Activated T-cell treated with anti-CD3 and anti-CD28 coated beads, Interleukin-2, amount 50 U/mL, for 72 hours (primary cell): Measurements from ENCODE around the gene TAL2. TPM values are rescaled to one million over a fixed set of nuclear protein-coding genes. Genes with fewer than 3 reads are reported as not detected.

ENCODE experiments used
- ATAC-seq, 2 donors: fragments of 150-1000 bp; cut with Tn5 transposase; replicated peaks in 1 of 2; 2 replicates each; pipeline ENCODE4 v1.10.0; 2021; ENCODE audit warnings: moderate library complexity in 2 of 2, mild to moderate bottlenecking in 1 of 2
- DNase-seq, 2 donors: peaks; one replicate each; pipeline ENCODE4 v3.0.0; 2021 to 2022; ENCODE audit warnings: mixed read lengths in 1 of 2
- H3K27ac Mint-ChIP-seq: one replicate; pipeline ENCODE4 v1.8.0; 2022; ENCODE audit warnings: mild to moderate bottlenecking, moderate library complexity, mixed read lengths
- H3K27me3 Mint-ChIP-seq: one replicate; pipeline ENCODE4 v1.8.0; 2022; ENCODE audit warnings: low read depth, mixed read lengths
- H3K36me3 Mint-ChIP-seq, 2 donors: one replicate each; pipeline ENCODE4 v1.8.0; 2022; ENCODE audit warnings: mixed read lengths in 2 of 2, mild to moderate bottlenecking in 1 of 2; ENCODE audit not compliant: insufficient read depth in 2 of 2
- H3K4me1 Mint-ChIP-seq: one replicate; pipeline ENCODE4 v1.8.0; 2022; ENCODE audit warnings: low read depth, mixed read lengths
- H3K4me3 Mint-ChIP-seq, 2 donors: one replicate each; pipeline ENCODE4 v1.8.0; 2022; ENCODE audit warnings: mild to moderate bottlenecking in 2 of 2, mixed read lengths in 2 of 2, moderate library complexity in 2 of 2
- H3K9me3 Mint-ChIP-seq, 2 donors: one replicate each; pipeline ENCODE4 v1.8.0; 2022; ENCODE audit warnings: mixed read lengths in 2 of 2
- total RNA-seq, 2 donors: library from RNA; stranded (reverse); gene quantifications; one replicate each; pipeline ENCODE4 v1.2.3, GENCODE V29; 2022

Gene TAL2
- total RNA-seq, 2 donors from 2014 or later = not detected

DNA sequence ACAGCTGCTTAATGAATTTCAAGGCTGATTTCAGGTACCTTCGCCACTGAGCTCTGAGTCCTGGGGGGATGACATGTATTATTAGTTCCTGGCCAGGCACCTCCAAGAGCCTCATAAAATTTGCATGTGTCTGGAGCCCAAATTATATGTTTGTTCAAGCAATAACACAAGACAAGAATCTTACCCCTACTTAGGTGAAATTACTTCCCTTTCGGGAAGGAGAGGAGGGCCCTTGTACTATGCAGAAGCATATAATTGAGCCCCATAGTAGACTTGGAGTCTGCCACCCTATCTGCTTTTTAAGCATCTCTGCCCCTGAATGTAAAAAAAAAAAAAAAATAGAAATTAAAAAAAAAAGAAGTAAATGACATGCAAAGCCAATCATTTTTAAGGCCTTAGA lies 19.1 kb downstream of the TAL2 start:
- H3K36me3 Mint-ChIP-seq = no peaks in the 10 kb centered on the region
- ATAC-seq = no peak
- H3K9me3 Mint-ChIP-seq = no peaks in the 10 kb centered on the region
- no peaks in the 10 kb centered on the region for H3K27me3 Mint-ChIP-seq
- H3K4me3 Mint-ChIP-seq = no peak overlapping the region
- no peak overlapping the region for H3K27ac Mint-ChIP-seq
- DNase-seq = no peak
- H3K4me1 Mint-ChIP-seq = no peaks in the 10 kb centered on the region

DNA sequence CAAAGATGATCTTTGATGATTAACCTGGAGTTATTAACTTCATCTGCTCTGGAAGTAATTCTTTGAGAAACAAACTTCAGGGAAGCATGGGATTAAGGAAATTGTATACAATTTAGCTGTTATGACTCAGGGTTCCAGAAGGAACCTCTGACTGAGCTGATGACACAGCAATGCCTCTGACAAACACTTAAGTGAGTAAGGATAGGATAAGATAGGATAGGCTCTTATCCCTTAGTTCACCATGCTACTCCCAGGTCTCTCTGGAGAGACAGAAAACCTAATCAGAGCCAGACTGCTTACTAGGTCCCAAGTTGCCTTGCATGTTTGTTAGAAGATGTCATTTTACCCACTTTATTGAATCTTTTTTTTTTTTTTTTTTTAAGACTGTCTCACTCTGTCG lies 19.5 kb downstream of the TAL2 start:
- H3K9me3 Mint-ChIP-seq = no peaks in the 10 kb centered on the region
- no peaks in the 10 kb centered on the region for H3K27me3 Mint-ChIP-seq
- no peak for ATAC-seq
- no peak overlapping the region for H3K4me3 Mint-ChIP-seq
- H3K36me3 Mint-ChIP-seq = no peaks in the 10 kb centered on the region
- H3K4me1 Mint-ChIP-seq = no peaks in the 10 kb centered on the region
- no peak for DNase-seq
- no peak overlapping the region for H3K27ac Mint-ChIP-seq

DNA sequence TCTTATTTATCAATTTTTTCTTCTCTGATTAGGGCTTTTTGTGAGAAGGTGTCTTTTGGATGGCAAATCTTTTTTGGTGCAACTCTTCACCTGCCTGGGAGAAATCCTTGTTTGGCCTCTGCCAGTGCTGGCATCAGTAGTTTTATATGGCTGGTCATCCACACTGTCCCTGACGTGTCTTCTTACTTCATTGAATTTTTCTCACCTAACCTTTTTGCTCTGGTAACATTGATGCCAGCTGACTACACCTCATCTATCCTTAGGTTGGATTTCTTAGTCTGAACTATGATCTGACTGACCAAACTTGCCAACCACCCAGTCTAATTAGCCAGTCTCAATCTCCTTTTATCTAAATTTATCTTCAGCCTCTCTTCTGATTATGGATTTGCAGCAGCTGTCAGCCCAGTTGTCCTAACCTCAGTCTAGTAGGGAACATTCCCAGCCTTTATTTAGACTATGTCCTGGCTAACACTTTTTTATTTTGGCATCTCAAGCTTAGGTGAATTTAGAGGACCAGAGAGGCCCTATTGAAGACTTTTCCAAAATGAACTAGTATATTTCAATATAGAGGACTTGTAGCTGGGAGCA lies 21.5 kb downstream of the TAL2 start:
- Mint-ChIP-seq H3K36me3 (no peaks in the 10 kb centered on the region), H3K4me1 (no peaks in the 10 kb centered on the region), H3K9me3 (no peaks in the 10 kb centered on the region), H3K27me3 (no peaks in the 10 kb centered on the region), H3K4me3 (no peak overlapping the region), H3K27ac (no peak overlapping the region)
- DNase-seq = no peak
- ATAC-seq = no peak

DNA sequence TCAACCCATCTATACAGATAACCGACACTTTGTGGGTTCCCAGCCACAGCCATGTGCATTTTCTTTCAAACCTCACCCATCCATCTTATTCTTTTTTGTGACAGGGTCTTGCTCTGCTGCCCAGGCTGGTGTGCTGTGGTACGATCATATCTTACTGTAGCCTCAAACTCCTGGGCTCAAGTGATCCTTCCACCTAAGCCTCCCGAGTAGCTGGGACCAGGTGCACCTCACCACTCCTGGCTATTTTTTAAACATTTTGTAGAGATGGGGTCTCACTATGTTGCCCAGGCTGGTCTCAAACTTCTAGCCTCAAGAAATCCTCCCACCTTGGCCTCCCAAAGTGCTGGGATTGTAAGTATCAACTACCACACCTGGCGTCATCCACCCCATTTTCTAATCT lies 24.7 kb downstream of the TAL2 start:
- H3K27ac Mint-ChIP-seq = no peak overlapping the region
- peaks cover 9% of the 10 kb centered on the region for H3K27me3 Mint-ChIP-seq
- ATAC-seq (no peak), DNase-seq (no peak)
- H3K36me3 Mint-ChIP-seq = no peaks in the 10 kb centered on the region
- H3K9me3 Mint-ChIP-seq = no peaks in the 10 kb centered on the region
- H3K4me3 Mint-ChIP-seq = no peak overlapping the region
- H3K4me1 Mint-ChIP-seq = no peaks in the 10 kb centered on the region

DNA sequence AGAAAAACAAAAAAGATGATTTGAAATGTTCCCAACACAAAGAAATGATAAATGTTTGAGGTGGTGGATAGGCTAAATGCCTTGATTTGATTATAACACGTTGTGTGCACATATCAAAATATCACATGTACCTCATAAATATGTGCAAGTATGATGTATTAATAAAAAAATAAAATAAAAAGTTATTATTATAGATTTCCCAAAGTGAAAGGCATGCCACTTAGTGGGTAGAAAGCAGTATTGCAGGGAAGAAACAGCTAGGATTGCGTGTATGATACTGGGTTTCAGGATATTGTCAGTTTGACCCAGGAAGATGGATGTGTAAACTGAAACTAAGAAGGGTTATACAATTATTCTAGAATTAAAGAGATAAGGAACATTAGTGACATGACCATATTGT lies 28.5 kb downstream of the TAL2 start:
- no peak for ATAC-seq
- no peak overlapping the region for H3K27ac Mint-ChIP-seq
- no peaks in the 10 kb centered on the region for H3K36me3 Mint-ChIP-seq
- H3K4me1 Mint-ChIP-seq = peaks cover 18% of the 10 kb centered on the region
- no peak for DNase-seq
- no peaks in the 10 kb centered on the region for H3K9me3 Mint-ChIP-seq
- H3K4me3 Mint-ChIP-seq = no peak overlapping the region
- peaks cover 21% of the 10 kb centered on the region for H3K27me3 Mint-ChIP-seq

DNA sequence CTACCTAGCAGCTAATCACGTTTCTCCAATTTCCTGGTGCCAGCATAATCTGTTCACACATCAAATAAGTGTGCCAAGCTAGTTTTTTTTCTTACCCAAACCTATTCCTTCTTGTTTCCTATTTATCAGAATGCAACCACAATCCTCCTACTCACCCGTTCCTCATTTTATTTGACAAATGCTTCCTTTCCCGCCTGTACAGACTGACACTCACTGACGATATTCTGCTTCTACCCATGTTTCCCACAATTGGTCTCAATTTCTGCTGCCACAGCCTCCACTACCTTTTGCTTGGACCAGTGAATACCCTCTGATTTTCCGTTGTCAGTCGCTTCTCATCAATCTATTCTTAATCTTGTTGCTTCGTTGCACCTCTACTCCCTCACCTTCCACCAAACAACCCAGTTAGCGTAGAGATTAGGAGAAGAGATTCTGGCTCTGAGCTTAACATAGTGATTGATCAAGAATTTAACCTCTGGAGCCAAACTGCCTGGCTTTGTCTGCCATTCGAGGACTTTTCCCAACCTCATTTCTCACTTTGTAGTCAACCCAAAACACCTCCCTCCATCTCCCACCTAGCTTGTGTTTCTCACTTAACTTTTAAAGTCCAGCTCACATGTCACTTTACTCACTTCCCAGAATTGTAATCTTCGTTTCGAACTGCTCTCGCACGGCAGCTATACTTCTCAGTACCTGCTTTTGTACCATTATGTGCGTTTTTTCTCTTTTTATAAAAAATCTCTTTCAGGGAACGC lies 31.4 kb downstream of the TAL2 start:
- H3K9me3 Mint-ChIP-seq = no peaks in the 10 kb centered on the region
- H3K27me3 Mint-ChIP-seq = peaks cover 21% of the 10 kb centered on the region
- peak overlapping the region; percentile 80 to 82 for H3K4me3 Mint-ChIP-seq
- ATAC-seq (peak in 1 of 2 donors; percentile 10), DNase-seq (no peak)
- H3K4me1 Mint-ChIP-seq = peaks cover 30% of the 10 kb centered on the region
- H3K36me3 Mint-ChIP-seq = no peaks in the 10 kb centered on the region
- H3K27ac Mint-ChIP-seq = peak overlapping the region; percentile 34

DNA sequence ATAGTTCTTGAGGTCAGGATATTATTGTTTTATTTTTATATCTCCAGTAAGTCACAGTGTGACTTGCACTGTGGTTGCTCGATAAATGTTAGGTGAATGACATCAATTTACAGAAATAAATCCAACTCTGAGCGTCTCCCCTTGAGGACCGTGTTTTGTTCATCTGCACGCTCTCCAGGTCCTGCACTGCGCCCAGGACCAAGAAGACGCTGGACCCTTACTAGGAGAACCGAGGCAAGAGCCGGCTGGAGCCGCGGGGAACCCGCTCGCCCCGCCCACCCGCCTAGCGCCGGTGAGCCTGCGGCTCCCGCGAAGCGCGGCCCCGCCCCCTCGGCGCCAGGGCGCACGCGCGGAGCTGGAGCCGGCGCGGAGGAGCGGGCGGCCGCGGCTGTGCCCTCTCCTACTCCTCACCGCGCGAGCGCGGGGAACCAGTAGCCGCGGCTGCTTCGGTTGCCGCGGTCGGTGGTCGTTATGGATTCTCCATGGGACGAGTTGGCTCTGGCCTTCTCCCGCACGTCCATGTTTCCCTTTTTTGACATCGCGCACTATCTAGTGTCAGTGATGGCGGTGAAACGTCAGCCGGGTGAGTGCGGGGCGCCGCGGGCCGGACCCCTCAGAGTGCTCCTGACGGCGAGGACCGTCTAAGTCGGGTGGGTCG lies 32.1 kb downstream of the TAL2 start, which contains the start of gene TMEM38B:
TSS of gene TMEM38B (plus strand) at position 352 of the 658 bp plus-strand sequence. CDS start at position 472, 120 bp downstream.
- Mint-ChIP-seq H3K27me3 (peaks cover 21% of the 10 kb centered on the region), H3K4me3 (peak within 1 kb of the TSS; percentile 80 to 82), H3K27ac (peak within 1 kb of the TSS; percentile 55), H3K4me1 (peaks cover 30% of the 10 kb centered on the region), H3K36me3 (no peaks in the 10 kb centered on the region), H3K9me3 (no peaks in the 10 kb centered on the region)
- DNase-seq (peak; percentile 84 to 89), ATAC-seq (peak; percentile 88)

DNA sequence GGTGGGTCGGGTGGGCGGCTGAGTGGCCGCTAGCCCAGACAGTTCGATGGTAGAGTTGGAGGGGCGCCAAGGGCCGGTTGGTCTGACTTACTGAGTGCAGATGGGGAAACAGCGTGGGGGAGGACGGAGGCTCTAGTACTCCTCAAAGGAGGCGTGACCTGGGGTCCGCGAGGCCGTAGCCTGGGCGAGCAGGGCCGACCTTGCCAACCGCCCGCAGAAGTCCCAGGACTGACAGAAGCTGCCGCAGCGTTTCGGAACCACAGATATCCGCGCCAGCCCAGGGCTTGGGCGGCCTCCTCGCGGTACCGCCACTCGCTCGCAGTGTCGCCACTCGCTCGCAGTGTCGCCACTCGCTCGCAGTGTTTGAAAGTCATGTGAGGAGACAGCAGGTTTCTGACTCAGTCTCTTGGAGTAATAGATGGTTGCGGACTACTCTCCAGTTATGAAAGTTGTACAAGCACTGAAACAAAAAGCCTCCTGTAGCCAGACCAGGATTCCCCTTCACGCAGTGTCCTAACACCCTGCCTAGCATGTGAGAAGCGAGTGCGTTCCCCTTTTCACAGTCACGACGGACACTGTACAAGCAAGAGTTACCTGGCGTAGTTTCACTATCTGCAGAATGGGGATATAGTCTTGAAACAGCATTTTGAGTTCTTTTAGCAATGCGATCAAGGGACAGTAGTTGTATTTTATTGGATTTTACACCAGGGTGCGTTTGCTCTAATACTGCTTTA lies 32.8 kb downstream of the TAL2 start:
- H3K9me3 Mint-ChIP-seq = no peaks in the 10 kb centered on the region
- peak overlapping the region; percentile 55 for H3K27ac Mint-ChIP-seq
- H3K27me3 Mint-ChIP-seq = peaks cover 21% of the 10 kb centered on the region
- peak; percentile 75 to 79 for ATAC-seq
- peak overlapping the region; percentile 80 to 82 for H3K4me3 Mint-ChIP-seq
- peak; percentile 57 to 67 for DNase-seq
- H3K36me3 Mint-ChIP-seq = no peaks in the 10 kb centered on the region
- H3K4me1 Mint-ChIP-seq = peaks cover 30% of the 10 kb centered on the region

DNA sequence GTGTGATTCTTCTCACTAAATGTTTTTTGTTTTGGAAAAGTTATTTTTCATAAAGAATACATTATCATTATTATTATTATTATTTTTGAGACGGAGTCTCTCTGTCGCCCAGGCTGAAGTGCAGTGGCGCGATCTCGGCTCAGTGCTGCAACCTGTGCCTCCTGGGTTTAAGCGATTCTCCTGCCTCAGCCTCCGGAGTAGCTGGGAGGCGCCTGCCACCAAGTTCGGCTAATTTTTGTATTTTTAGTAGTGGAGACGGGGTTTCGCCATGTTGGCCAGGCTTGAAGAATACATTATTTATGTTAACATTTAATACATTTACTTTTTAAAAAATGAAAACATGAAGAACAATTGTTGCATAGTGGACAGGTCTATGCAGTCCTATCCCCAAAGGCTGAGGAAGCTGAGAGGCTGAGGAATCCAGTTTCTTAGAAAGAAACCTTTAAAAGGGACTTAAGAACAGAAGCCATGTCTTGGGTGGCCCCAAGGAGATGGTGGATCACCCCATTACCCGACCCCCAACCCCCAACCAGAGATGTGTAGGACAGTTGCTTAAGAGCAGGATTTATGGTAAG lies 34.0 kb downstream of the TAL2 start:
- H3K27me3 Mint-ChIP-seq = peaks cover 15% of the 10 kb centered on the region
- peak overlapping the region in 1 of 2 donors; percentile 80 for H3K4me3 Mint-ChIP-seq
- H3K36me3 Mint-ChIP-seq = no peaks in the 10 kb centered on the region
- H3K9me3 Mint-ChIP-seq = no peaks in the 10 kb centered on the region
- peaks cover 35% of the 10 kb centered on the region for H3K4me1 Mint-ChIP-seq
- ATAC-seq (no peak), DNase-seq (no peak)
- H3K27ac Mint-ChIP-seq = no peak overlapping the region

DNA sequence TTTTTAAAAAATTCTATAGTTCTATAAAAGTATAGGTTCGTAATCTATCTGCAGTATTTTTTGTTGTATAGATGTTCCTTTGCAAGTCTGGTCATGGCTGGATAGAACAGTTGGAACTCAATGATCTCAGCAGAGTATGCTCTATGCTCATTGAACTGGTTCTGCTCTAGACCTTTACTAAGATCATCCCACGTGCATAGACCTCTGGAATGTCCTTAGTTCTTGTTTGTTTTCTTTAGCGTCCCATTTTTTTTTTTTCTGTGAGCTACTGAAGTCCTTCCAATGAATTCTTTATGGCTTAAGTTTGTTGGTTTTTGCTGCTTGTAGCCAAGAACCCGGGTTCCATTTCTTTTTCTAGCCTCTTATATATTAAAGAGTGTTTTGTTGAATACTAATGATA lies 35.6 kb downstream of the TAL2 start:
- Mint-ChIP-seq H3K4me3 (no peak overlapping the region), H3K36me3 (no peaks in the 10 kb centered on the region), H3K9me3 (no peaks in the 10 kb centered on the region), H3K4me1 (peaks cover 35% of the 10 kb centered on the region), H3K27me3 (peaks cover 9% of the 10 kb centered on the region), H3K27ac (no peak overlapping the region)
- no peak for ATAC-seq
- no peak for DNase-seq

DNA sequence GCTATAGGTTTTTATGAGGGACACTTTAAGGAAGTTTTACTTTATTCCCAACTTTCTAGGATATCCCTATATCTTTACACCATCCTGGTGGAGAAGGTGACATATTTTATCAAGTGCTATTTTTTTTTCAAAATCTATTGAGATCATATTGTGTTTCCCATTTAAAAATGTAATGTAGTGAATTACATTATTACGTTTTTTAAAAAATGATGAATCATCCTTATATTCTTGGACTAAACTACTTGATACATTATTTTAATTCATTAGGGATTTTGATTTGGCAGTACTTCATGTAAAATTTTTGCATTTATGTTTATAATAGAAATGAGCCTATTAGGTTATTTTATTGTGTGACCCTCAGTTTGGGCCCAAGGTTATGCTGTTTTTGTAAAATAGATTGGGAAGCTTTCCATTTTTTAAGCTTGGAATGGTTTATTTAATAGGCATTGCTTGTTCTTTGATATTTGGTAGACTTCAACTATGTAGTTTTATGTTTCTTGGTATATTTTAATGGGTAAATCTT lies 36.2 kb downstream of the TAL2 start:
- Mint-ChIP-seq H3K36me3 (no peaks in the 10 kb centered on the region), H3K9me3 (no peaks in the 10 kb centered on the region)
- ATAC-seq = no peak

DNA sequence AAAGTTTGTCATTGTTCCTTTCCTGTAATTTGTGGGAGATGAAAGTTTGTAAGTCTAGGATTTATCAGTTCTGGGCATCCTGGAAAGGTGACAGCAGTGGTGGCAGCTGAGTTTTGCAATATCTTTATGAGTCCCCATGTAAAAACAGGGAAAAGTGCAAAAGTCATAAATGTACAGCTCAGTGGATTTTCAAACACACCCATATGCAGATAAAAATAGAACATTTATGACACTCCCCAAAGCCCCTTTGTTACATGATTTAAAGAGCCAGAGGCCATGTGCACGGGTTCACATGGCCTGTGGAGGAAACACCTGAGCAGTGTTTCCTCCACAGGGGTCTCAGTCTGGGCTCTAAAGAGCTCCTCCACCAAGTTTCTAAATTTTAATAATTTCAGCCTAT lies 38.4 kb downstream of the TAL2 start:
- Mint-ChIP-seq H3K9me3 (no peaks in the 10 kb centered on the region), H3K4me1 (peaks cover 18% of the 10 kb centered on the region), H3K36me3 (no peaks in the 10 kb centered on the region), H3K4me3 (no peak overlapping the region), H3K27me3 (no peaks in the 10 kb centered on the region), H3K27ac (no peak overlapping the region)
- DNase-seq (no peak), ATAC-seq (no peak)

More for the DNA sequence above, 36.2 kb downstream of the TAL2 start:
- peaks cover 6% of the 10 kb centered on the region for H3K27me3 Mint-ChIP-seq
- DNase-seq = no peak
- no peak overlapping the region for H3K4me3 Mint-ChIP-seq
- H3K4me1 Mint-ChIP-seq = peaks cover 32% of the 10 kb centered on the region
- no peak overlapping the region for H3K27ac Mint-ChIP-seq
